IPS DF 6.9 (cell line): ENCODE data around the gene SORCS2.
A peak's percentile ranks its signal among the peaks of the same experiment; 100 is the strongest.

Experiments
- DNase-seq: peaks from one replicate; pipeline ENCODE4 v3.0.0-alpha.2; 2013; ENCODE audit warnings: low read depth, low spot score
- H3K27ac ChIP-seq: one replicate; pipeline ENCODE4 v1.5.1; 2013; ENCODE audit warnings: low read length, control low read depth
- H3K27me3 ChIP-seq: 2 replicates; pipeline ENCODE4 v1.6.1; 2013; ENCODE audit warnings: mild to moderate bottlenecking, low read length; ENCODE audit not compliant: control insufficient read depth, insufficient read depth
- H3K36me3 ChIP-seq: 2 replicates; pipeline ENCODE4 v1.6.1; 2013; ENCODE audit warnings: low read length; ENCODE audit not compliant: control insufficient read depth, insufficient read depth
- H3K4me1 ChIP-seq: 2 replicates; pipeline ENCODE4 v1.6.1; 2013; ENCODE audit warnings: low read length; ENCODE audit not compliant: control insufficient read depth, insufficient read depth
- H3K4me3 ChIP-seq: 2 replicates; pipeline ENCODE4 v1.5.1; 2013; ENCODE audit warnings: mild to moderate bottlenecking, low read length
- H3K9me3 ChIP-seq: 2 replicates; pipeline ENCODE4 v1.6.1; 2013; ENCODE audit warnings: low read length, inconsistent platforms; ENCODE audit not compliant: control insufficient read depth, insufficient read depth
- WGBS: extraction: QIAGEN DNeasy Blood & Tissue Kit; methylation state at CpG from one replicate; pipeline ENCODE4 v1.1.7; 2013; ENCODE audit warnings: mixed read lengths, missing lambda C conversion rate; ENCODE audit not compliant: insufficient read length, insufficient coverage; 5-methylcytosine and 5-hydroxymethylcytosine counted together

Gene SORCS2

DNA sequence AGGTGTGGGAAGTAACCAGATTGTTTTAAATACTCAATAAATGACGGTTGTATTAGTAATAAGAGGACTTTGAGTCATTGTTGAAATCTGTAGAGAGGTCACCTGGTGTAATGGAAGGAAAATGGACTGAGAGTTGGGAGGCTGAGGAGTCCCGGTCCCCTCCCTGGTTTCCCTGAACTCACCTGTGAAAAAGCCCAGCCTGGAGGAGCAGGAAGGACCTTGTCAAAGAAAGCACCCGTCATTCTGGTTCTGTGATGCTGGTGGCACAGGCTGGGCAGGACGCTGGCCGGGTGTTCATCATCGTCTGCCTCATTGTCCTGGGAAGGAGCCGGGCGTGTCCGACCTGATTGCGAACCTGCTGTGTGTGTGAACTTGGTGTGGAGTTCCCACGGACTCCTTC lies 70.8 kb downstream of the SORCS2 start:
- H3K36me3 ChIP-seq = no peaks in the 10 kb centered on the region
- DNase-seq = no peak
- no peak overlapping the region for H3K27ac ChIP-seq
- H3K4me3 ChIP-seq = no peak overlapping the region
- H3K4me1 ChIP-seq = peaks cover 1% of the 10 kb centered on the region; the same call in 1 of the 2 replicates
- H3K9me3 ChIP-seq = no peaks in the 10 kb centered on the region
- WGBS = no CpG with 5 or more reads among the region's 11 CpGs
- no peaks in the 10 kb centered on the region for H3K27me3 ChIP-seq

DNA sequence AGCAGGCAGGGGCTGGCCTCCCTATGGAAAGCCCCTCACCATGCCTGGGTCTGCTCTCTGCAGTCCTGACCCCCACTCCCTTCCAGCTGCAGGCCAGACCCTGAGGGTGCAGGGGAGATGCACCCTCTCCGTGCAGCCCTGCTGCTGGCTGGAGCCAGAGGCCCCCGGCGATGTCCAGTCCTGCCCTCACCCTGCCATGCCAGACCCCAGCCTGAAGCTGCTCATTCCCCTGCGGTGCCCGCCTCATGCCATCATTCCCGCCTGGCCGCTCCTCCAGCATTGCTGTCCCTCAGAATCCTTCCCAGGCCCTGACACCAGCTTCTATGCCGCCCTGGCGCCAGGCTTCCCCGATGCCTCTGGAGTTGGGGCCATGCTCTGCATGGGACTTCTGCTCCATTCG lies 72.4 kb downstream of the SORCS2 start:
- H3K36me3 ChIP-seq = no peaks in the 10 kb centered on the region
- H3K9me3 ChIP-seq = no peaks in the 10 kb centered on the region
- no peaks in the 10 kb centered on the region for H3K27me3 ChIP-seq
- no peak for DNase-seq
- H3K4me1 ChIP-seq = peaks cover 1% of the 10 kb centered on the region; the same call in 1 of the 2 replicates
- H3K4me3 ChIP-seq = no peak overlapping the region
- no CpG with 5 or more reads among the region's 11 CpGs for WGBS
- H3K27ac ChIP-seq = no peak overlapping the region

DNA sequence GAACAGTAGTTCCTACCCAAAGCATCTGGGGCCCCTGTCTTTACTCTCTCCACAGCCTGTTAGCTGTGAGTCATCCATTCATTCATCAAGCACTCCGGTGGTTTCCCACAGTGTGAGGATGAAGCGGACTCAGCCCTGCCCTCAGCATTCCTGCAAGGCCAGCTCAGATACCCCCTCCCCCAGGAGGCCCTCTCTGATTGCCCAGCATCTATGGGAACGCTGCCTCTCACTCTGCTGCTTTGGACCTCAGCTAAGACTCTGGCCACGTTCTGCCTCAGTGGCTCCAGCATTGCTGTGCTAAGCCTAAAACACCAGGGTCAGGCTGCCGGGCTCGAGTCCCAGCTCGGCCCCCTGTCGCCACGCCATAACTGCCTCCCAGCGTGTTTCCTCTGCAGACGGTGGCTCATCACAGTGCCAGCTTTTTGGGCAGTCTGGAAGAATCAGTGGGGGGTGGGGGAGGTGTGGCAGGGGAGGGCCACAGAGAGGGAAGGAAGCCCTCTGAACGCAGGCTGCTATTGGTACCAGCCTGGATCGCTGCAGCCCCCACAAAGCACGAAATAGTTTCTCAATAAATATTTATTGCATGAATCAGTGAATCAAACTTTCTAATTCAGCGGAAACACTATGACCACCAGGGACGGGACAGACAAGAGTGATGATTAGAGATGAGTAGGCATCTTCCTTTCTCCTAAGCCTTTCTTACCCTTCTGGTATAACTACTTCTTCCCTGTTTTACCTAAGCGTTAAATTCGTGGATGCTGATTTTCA lies 74.4 kb downstream of the SORCS2 start:
- H3K4me3 ChIP-seq = no peak overlapping the region
- H3K27ac ChIP-seq = no peak overlapping the region
- H3K36me3 ChIP-seq = no peaks in the 10 kb centered on the region
- DNase-seq = peak; percentile 4
- no peaks in the 10 kb centered on the region for H3K9me3 ChIP-seq
- WGBS = no CpG with 5 or more reads among the region's 18 CpGs
- H3K27me3 ChIP-seq = no peaks in the 10 kb centered on the region
- H3K4me1 ChIP-seq = peaks cover 1% of the 10 kb centered on the region; the same call in 1 of the 2 replicates

DNA sequence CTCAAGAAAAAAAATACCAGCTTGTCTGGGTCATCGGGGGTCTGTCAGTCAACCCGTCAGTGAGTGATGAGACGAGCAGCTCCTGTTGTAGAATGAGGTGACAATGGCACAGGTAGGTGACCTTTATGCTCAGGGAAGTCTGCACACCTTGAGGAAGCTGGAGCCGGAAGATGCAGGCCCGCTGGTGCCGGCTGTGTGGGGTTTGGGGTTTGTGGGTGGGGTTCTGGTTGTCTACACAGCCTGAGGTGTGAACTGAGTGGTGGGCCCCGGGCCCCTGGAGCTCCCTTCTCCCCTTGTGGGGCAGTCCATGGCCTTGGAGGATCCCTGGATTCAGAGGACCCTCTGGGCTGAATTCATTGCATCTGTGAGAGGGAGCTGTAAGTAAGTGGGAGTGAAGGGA lies 75.5 kb downstream of the SORCS2 start:
- Histone ChIP-seq H3K27me3 (no peaks in the 10 kb centered on the region), H3K4me3 (no peak overlapping the region), H3K4me1 (peaks cover 1% of the 10 kb centered on the region; the same call in 1 of the 2 replicates), H3K27ac (no peak overlapping the region), H3K36me3 (no peaks in the 10 kb centered on the region), H3K9me3 (no peaks in the 10 kb centered on the region)
- WGBS = no CpG with 5 or more reads among the region's 7 CpGs
- no peak for DNase-seq

DNA sequence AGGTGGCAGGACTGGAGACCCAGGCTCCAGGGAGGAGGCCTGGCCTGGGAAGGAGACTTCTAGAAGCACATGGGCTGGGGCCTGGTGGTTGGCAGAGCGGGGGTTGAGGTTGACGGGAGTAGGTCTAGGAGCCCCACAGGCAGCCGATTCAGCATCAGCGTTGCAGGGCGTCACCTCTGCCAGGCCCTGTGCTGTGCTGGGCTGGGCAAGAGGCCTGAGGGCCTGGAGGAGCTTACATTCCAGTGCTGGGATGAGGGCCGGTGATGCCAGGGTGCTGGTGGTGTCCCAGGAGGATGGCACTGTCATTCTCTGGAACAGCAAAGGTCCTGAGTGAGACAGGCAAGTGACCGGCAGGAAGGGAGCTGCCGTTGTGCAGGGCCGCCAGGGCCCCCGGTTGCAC lies 76.6 kb downstream of the SORCS2 start:
- H3K27ac ChIP-seq = no peak overlapping the region
- no peaks in the 10 kb centered on the region for H3K9me3 ChIP-seq
- DNase-seq = no peak
- WGBS = no CpG with 5 or more reads among the region's 10 CpGs
- H3K4me3 ChIP-seq = no peak overlapping the region
- no peaks in the 10 kb centered on the region for H3K36me3 ChIP-seq
- H3K27me3 ChIP-seq = no peaks in the 10 kb centered on the region
- H3K4me1 ChIP-seq = peaks cover 1% of the 10 kb centered on the region; the same call in 1 of the 2 replicates

DNA sequence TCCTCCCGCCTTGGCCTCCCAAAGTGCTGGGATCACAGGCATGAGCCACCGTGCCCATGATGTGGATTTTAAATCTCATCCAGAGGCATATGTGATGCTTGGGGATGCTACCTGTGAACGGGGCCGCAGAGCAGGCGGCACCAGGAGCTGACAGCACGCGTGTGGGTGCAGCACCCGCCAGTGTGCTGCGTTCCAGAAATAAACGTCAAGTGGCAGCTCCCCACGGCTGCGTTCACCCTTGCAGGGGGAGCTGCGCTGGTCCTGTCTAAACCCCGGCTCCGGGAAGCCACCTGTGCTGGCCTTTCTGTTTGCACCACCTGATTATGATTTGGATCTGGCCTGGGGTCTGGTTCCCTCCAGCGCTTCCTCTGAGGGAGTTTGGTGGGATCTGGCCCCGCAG lies 77.8 kb downstream of the SORCS2 start:
- no CpG with 5 or more reads among the region's 17 CpGs for WGBS
- Histone ChIP-seq H3K9me3 (no peaks in the 10 kb centered on the region), H3K4me1 (peaks cover 1% of the 10 kb centered on the region; the same call in 1 of the 2 replicates), H3K27me3 (no peaks in the 10 kb centered on the region), H3K27ac (no peak overlapping the region), H3K36me3 (no peaks in the 10 kb centered on the region), H3K4me3 (no peak overlapping the region)
- DNase-seq = no peak

DNA sequence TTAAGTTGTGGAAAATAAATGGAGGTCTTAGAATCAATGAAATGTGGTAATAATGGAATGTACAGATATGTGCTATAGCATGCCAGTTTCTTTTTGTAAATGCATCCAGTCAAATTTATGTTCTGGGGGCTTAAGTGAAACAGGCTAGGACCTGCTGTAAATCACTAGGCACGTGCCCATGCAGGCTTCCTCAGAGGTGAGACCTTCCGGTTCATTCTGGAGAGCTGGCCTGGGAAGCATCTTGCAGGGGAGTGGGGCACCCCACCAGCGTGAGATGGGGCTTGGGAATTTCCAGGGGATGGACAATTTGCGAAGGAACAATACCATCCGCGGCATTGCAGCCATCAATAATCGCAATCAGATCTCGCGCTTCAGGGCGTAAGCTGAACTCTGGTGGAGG lies 80.1 kb downstream of the SORCS2 start:
- no peaks in the 10 kb centered on the region for H3K27me3 ChIP-seq
- no peaks in the 10 kb centered on the region for H3K9me3 ChIP-seq
- H3K4me1 ChIP-seq = no peaks in the 10 kb centered on the region
- no peak overlapping the region for H3K27ac ChIP-seq
- DNase-seq = no peak
- no peak overlapping the region for H3K4me3 ChIP-seq
- no peaks in the 10 kb centered on the region for H3K36me3 ChIP-seq
- WGBS = no CpG with 5 or more reads among the region's 10 CpGs

DNA sequence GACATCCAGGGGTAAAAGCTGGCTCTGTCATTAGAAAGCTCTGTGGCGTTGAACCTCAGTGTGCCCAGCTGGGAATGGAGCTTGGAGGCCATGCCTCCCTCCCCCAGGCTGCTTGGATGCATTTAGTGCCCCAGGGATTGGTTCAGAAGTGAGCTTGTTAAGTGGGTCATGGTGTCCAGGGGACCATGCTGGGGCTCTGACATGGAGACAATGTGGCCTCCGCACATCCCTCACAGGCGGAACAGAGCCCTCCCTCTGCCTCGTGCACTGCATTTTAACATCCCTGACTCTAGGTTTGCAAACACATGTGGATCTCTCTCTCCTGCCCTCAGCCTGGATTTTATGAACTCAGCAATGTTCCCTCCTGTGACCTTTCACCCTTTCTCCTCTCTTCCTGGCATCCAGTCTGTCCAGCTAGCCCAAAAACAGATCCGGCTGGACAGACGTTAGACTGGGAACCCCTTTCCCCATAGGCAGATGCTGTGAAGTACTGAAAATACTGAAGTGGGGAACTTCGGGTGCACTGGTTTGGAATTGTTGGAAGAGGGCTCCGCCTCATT lies 81.5 kb downstream of the SORCS2 start:
- Histone ChIP-seq H3K4me3 (no peak overlapping the region), H3K9me3 (no peaks in the 10 kb centered on the region), H3K27ac (no peak overlapping the region), H3K27me3 (no peaks in the 10 kb centered on the region), H3K36me3 (no peaks in the 10 kb centered on the region), H3K4me1 (no peaks in the 10 kb centered on the region)
- no peak for DNase-seq
- no CpG with 5 or more reads among the region's 8 CpGs for WGBS

DNA sequence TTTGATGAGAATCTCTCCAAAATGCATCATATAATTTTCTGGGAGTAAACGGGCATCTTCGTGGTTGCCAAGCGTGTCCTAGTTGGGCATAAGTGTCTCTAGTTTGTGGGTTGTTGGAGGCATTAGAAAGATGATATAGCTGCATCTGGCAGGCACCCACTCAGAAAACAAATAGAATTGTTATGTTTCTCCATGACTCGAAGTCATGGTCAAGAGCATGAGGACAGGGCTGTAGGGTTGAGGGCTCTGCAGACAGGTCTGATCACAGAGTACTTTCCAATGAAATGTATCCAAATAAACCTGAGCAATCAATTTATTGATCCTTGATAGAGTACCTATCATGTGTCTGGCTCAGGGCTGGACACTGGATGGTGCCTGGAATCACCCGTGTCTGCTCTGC lies 82.7 kb downstream of the SORCS2 start:
- no peaks in the 10 kb centered on the region for H3K9me3 ChIP-seq
- no CpG with 5 or more reads among the region's 5 CpGs for WGBS
- no peaks in the 10 kb centered on the region for H3K27me3 ChIP-seq
- no peaks in the 10 kb centered on the region for H3K4me1 ChIP-seq
- no peaks in the 10 kb centered on the region for H3K36me3 ChIP-seq
- no peak overlapping the region for H3K27ac ChIP-seq
- DNase-seq = no peak
- H3K4me3 ChIP-seq = no peak overlapping the region

DNA sequence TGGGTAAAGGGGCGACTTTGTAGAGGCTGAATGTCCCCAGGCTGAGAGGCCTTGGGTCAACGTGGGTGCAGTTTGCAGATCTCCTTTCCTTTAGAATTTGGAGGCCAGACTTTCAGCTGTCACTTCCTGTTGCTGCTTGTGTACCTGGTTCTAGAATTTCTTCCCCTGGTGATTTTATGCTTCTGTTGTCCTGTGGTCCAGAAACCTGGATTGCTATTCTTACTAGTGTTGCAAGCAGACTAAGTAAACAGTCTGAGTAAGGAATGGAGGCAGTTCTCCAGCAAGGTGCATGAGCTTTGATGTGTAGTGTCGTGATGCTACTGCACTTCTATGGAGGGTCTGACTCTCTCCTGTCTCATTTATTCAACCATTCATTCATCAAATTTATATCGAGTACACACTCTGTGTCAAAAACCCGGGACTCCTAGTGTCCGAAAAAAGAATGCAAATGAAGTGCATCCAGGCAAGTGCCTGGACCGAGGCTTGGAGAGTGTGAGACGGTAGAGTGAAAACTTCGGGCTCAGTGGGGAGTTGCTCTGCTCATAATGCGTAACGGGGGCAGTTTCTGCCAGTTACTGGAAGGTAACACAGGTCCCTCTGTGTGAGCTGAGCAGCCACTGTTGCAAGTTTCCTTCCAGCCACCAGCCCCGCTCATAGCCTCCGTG lies 83.3 kb downstream of the SORCS2 start:
- H3K36me3 ChIP-seq = no peaks in the 10 kb centered on the region
- no peaks in the 10 kb centered on the region for H3K9me3 ChIP-seq
- no peaks in the 10 kb centered on the region for H3K4me1 ChIP-seq
- no peaks in the 10 kb centered on the region for H3K27me3 ChIP-seq
- H3K4me3 ChIP-seq = no peak overlapping the region
- DNase-seq = no peak
- no CpG with 5 or more reads among the region's 13 CpGs for WGBS
- H3K27ac ChIP-seq = no peak overlapping the region
